Middle frontal gyrus (tissue), 1 donor: ENCODE results near the gene PACRG.

Experiments used
- DNase-seq: peaks from one replicate; pipeline ENCODE4 v3.0.0-alpha.2; 2015; ENCODE audit warnings: low spot score; ENCODE audit errors: extremely low spot score

PACRG gene

DNA sequence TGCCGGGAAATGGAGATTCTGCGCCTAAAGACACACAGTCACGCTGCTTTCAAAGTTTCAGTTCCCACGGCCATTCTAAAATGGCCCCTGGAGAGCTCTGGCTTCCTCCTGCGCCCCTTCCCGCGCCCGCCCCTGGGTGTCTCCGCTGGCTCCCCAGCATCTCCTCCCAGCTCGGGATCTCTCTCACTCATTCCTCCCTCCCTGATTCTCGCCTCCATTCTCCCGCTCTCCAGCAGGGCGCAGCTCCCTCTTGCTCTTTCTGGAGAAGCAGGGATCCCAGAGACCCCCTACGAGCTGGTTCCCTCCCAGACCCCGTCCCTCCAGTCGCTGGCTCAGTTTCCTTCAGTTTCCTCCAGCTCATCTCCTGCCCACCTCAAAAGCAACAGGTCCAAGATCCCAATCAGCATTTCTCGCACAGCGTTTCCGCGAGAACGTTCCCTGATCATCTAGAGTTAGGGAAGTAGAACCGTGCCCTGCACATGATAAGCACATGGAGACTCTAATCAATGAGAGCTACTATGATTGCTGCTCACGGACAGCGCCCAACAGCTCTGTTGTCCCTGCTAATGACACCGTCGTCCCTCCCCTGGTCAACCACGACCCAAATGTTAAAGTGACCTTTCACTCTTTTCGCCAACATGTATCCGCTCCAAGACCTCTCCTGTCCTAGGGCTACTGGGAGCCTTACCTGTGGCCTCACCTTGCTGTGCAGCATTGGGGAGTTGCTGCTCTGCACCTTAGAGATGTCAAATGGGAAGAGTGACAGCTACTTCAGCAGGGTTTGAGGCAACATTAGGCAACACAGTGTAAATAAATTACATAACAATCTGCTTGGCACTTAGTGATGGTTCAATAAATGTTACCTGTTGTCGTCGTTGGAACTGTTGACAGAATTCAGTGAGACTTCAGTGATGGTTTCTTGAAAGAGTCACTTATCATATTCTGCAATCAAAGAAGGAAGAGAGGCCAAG is 468.2 kb downstream of the PACRG start:
- no peak for DNase-seq

DNA sequence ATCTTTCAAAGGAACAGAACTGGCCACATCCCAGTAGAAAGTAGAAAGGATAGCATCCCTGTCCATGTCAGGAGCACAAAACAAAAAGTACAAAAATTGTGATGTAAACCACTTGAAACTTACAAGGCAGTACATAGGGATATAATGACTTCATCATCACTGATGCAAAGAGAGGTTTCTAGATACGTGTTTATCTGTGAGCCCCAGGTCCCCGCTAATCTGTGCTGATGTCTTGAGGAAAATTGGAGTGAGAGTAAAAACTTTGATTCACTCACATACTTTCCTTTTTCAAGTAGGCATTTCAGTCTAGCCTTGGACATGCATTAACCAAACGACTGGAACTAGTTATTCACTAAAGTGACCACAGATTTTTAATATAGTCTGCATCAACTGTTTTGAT is 470.1 kb downstream of the PACRG start:
- DNase-seq: no peak

DNA sequence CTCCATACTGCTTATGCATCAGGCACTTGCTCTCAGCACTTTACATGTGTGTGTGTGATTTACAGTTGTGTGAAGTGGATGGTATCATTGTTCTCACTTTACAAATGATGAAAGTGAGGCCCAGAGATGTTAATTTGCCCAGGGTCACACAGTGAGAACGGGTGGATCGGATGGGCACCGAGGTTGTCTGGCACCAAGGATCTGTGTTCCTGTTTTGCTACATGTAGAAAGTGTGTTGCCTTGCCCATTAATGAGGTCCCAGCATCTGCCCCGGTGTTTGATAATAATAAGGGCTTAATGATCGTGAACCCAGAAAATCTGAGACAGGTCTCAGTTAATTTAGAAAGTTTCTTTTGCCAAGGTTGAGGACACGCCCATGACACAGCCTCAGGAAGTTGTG is 470.6 kb downstream of the PACRG start:
- no peak for DNase-seq

DNA sequence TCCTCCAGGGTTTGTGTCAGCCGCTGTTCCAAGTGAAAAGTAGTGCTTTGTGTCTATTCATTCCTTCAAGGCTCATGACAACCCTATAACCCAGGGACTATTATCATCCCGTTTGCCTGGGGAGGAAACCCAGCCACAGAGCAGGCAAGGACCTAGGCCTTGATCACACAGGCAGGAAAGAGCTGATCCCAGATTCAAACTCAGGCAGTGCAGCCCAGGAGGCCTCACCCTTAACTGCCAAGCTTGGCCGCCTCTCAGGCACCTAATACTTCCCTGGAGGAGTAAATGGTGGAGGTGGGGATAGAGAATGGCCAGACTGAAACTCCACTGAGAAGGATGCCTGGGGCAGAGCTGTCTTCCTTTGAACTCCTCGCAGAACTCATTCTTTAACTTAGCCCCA is 471.6 kb downstream of the PACRG start:
- no peak for DNase-seq

DNA sequence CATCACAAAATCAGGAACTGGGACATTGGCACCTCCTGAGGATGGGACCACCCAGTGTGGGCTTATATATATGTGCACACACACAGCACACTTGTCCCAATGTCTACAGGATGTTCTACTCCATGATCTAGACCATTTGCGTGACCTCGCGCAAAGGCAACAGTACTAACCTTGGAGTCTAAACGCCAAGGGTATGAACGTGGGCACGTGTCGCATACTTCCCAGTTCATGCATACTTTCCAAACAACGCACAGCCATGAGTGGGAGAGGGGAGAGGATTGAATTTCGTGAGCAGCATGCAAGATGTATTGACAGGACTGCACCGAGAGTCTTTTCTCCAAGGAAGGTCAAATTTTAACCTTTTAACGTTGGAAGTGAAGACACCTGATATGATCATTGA is 472.5 kb downstream of the PACRG start:
- no peak for DNase-seq

DNA sequence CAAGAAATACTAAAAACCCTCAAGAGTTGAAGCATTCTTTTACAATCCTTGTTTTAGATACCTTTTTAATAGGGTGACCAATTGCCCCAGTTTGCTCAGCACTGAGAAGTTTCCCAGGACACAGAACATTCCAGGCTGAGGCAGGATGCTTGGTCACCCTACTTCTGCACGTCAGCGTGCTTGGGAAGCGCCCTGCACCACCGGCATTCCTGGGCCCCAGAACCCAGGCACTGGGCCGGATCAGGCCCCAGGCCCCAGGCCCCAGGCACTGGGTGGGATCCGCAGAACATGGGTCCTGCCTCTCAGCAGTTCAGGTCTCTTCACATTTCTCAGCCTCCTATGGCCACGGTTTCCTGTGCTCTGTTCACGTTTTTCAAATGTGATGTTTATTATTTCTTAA is 472.9 kb downstream of the PACRG start:
- no peak for DNase-seq

DNA sequence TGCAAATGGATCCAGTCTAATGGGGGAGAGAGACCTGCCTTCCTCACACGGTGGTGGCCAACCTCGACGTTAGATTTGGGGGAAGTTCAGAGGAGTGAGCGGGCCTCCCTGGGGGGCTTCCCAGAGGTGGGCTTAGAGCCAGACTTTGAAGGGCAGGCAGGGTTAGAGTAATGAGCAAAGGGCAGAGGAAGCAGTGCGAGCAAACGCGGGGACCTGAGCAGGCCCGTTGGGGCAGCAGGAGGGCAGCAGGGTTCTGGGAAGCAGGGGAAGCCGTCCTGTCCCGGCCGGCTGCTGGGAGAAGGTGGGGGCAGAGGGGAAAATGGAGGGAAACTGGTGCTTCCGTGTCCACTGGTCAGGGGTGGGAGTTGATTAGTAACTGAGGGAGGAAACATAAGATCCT is 474.1 kb downstream of the PACRG start:
- DNase-seq: no peak

DNA sequence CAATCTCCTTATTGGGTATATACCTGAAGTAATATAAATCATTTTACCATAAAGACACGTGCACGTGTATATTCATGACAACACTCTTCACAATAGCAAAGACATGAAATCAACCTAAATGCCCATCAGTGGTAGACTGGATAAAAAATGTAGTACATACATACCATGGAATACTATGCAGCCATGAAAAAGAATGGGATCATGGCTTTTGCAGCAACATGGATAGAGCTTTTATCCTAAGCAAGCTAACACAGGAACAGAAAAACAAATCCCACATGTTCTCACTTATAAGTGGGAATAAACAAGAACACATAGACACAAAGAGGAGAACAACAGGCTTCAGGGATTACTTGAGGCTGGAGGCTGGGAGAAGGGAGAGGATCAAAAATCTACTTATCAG is 478.4 kb downstream of the PACRG start:
- DNase-seq: no peak

DNA sequence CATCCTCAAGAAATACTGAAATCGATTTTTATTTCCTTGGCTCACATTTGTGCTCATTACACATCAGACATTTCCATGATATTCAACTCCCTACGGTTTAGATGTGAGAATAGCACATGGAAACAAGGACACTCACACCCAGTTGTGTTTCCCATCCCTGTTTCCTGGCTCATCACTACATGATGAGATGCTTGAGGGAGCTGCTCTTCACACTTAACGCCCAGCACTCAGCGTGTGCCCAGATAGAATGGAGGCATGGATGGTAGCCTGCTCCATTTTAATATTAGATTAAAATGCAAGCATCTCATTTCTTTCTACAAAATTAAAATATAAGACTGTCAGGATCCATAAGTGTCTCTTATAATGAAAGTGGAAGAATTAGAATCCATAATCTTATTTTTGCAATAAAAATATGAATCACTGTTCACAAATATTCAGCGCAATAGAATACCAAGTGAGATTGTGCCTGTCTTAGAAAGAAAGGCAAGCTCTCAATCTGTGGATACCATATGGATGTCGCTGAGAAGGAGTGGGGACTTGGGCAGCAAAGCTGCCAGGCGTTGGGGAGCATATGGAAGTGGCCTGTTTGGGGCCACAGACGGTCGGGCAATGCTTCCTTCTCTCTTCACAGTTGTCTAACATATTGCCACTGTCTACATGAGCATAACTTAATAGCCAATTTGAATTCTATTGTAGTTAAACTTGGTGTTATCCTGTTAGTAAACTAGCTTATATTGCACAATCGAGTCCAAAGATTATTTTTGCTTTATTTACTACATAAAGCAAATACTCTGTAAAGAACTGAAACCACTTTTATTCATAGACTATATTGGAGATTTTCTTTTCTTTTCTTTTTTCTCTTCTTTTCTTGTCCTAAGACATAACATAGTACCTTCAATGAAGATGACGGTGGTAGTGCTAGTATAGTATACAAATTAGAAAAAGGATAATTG is 479.9 kb downstream of the PACRG start:
- no peak for DNase-seq

DNA sequence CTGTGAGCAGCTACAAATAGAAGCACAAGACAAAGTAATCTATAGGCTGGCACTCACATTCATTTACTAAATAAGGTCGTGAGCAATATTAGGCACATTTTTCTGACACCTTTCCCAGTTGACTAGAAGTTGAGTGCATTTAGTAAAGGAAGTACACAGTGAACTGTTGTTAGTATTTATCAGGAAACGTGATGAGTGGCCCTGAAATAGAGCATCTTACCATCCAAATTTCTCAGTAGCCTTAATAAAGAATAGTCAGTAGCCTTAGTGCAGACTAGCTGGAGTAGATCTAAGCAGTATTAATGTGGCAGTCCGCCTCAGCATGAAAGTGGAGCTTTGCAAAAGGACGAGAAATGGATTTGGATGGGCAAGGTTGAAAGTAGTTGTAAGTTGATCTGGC is 481.2 kb downstream of the PACRG start:
- DNase-seq: no peak

DNA sequence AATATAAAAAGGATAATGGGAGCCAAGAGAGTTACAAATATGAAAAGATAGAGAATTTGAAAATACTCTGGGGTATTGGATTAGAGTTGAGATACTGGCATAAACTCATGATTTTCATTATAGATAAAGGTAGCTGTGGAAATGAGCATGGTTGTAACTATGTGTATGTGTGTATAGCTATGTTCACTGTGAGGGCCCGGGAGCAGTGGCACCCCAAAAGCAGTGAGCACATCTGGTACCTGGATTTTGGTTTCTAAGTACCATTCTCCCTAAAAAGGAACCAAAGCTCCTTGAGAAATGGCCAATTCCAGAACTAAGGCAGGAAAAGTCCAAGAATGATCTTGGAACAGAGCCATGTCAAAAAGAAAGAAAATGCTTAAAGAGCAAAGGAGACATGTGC is 484.3 kb downstream of the PACRG start:
- no peak for DNase-seq

DNA sequence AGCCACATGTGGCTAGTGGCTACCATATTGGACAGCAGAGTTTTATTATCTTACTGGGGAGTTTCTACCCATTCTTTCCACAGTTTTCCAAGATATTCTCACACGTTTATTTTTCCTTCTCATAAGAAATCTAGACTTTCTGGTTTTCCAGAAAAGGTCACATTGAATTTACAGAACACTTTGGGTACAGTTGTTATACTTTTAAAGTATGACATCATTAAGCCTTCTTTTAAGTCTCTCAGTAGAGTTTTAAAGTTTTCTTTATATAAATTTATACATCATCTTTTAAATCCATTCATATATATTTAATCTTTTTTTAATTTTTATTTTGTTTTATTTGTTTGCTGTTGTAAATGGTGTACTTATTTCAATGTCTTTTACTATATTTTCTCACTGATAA is 486.5 kb downstream of the PACRG start:
- no peak for DNase-seq

DNA sequence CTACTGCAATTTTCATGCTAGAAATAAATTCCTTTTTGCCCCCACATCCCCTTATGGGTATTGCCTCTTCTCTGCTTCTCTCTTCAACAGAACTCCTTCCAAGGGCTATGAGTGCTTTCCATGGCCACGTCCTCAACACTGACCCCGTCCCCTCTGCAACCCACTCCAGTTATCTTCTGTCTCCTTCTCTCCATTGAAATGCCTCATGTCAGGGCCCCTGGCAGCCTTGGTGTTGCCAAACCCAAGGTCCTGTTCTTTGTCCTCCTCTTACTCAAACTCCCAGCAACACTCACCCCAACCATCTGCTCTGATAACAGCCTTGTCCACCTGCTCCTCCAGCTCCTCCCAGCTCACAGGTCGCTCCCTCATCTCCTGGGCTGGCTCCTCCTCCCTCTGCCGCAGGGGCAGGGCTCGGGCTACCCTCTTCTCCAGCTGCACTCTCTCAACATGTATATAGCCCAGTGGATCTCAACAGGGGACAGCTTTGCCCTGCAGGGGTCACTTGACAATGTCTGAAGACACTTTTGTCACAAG is 490.7 kb downstream of the PACRG start:
- DNase-seq: no peak

DNA sequence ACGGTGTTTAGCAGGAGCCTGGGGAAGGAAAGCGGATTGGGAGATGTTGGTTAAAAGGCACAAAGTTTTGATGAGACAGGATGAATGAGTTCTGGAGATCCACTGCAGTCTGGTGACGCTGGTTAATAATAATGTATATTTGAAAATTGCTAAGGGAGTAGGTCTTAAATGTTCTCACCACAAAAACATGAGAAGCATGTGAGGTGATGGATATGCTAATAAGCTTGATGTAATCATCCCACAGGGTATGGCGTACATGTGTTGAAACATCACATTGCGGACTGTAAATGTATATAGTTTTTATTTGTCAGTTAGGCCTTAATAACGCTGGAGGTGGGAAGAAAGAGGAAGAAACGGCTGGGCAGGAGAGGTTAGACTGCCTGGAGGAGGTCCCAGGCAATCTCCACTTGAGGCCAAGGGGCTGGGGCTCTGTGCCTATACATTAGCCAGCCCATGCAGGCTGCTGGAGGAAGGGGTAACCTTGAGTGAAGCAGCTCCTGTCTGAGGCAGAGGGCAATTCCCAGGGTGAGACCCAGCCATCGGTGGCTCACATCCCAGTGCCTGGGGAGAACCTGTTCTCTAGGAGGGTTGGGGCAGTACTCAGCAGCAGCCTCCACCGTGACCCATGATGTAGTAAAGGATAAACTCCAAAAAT is 498.5 kb downstream of the PACRG start:
- DNase-seq: no peak

DNA sequence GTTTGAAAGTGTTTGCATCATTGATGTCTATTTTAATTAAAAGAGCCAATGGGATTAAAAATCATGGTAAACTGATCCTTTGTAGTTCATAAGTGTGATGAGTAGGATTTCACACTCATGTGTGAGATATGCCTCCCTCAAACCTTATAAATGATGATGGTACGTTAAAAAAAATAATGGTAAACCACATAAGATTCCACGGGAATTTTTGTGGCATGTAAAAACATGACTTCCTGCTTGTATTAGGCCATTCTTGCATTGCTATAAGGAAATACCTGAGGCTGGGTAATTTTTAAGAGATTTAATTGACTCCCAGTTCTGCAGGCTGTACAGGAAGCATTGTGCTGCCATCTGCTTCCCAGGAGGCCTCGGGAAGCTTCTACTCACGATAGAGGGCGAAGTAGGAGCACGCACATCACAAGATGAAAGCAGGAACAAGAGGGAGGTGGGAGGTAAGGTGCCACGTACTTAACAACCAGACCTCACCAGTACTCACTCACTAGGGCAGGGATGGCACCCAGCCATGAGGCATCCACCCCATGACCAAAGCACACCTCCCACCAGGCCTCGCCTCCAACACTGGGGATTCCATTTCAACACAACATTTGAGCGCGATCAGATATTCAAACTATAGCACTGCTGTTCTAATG is 499.2 kb downstream of the PACRG start:
- no peak for DNase-seq

DNA sequence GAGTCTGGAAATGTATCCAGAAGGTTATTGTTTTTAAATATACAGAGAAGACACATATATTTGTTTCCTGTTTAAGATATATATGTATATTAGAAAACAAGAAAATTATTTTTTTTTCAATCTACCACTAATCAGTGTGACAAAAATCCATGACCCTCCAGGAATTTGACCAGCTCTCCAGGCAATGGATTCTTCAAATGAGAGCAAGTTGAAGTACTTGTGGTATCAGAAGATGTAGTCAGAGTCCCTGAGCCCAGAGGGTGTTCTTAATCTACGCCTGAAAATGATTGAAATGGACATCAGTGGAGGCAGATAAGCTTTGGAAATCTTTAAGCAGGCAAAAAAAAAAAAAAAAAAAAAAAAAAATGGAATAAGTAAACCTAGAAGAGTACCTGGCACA is 500.3 kb downstream of the PACRG start:
- no peak for DNase-seq

DNA sequence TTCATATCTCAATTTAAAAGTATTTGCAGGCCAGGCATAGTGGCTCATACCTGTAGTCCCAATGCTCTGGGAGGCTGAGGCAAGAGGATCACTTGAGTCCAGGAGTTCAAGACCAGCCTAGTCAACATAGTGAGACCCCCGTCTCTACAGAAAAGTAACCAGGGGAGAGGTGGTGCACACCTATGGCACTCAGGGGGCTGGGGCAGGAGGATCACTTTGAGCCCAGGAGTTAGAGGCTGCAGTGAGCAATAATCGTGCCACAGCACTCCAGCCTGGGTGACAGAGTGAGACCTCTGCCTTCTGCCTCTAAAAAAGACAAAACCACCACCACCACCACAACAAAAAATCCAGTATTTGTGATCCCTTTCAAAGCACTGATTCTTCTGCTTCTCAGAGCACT is 501.3 kb downstream of the PACRG start:
- DNase-seq: no peak

DNA sequence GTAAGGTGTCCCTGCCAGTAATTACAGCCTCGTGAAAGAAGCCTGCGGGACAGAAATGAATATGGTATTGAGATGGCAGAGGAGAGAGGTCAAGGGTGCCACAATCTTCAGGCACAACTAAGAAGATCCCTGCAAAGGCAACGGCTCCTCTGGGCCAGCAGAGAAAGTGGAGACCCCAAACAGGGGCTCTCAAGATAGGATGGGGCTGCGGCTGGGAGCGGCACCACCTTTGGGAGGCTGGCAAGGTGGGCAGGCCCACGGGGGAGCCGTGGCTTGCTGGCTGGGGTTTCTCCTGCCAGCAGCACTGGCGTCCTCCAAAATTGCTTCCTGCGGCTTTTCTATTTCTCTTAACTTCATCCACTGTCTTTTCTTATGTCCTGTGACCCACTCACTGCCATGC is 503.1 kb downstream of the PACRG start:
- no peak for DNase-seq

DNA sequence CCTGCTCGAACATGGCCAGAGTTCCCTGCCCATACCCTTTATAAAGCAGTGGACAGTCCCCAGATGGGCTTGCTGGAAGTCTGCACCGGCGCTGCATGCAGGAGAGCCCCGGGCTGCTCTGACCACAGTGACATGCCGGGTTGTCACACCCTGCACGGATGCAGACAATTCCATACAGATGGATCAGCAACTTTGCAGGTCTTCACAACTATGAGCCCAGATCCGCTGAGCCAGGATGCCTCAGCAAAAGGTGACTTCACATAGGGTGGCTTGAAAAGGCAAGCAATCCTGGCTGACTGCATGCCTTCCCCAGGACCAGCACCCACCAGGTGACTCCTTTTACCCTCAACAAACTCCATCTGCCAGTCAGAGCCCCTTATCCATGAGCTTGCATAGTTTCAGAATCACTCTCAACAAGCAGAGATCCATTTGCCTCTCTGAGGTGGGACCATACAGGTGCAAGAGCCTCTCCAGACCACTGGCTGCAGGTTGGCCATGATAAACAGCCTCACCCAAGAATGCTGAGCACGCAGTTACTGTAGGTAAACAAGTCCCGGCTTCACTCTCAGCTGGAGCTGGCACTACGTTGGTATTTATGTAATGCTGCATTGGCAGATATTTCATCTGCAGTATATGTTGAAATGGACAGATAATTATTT is 503.7 kb downstream of the PACRG start:
- DNase-seq: no peak

DNA sequence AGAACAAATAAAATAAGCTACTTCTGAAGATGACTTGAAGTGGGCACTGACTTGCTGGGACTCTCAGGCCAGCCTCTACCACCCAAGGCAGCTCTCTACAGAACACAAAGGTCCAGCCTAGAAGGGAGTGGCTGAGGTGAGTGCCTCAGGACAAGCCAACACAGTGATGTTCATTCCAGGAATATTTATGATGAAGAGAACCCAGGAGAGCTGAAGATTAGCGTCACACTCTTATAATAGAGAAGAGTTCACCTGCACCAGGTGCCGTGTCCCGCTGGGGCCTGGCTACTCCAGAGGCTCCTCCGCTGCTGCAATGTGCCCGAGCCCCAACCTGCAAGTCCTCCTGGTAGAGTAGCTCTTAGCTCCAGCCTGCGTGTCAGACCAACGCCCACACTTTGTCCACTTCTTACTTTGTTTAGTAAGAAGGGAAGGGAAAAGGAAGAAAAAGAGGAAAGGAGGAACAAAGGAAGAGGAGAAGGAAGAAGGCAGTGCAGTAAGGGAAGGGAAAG is 504.3 kb downstream of the PACRG start:
- no peak for DNase-seq
